HepG2 (cell line): ENCODE measurements around the gene RNU7-1. TPM values are rescaled to one million over a fixed set of nuclear protein-coding genes. Genes with fewer than 3 reads are reported as not detected.

ENCODE experiments used
- CEBPG ChIP-seq: IDR thresholded peaks from 2 replicates; pipeline ENCODE4 v1.6.1; 2016
- ERF ChIP-seq: IDR thresholded peaks from 2 replicates; pipeline ENCODE4 v1.6.1; 2018; ENCODE audit warnings: missing biosample characterization, missing genetic modification reagents
- ESRRA ChIP-seq: sonication (generic); formaldehyde crosslinking; IDR thresholded peaks from 2 replicates; pipeline ENCODE4 v1.5.1; 2020; ENCODE audit warnings: mild to moderate bottlenecking, low read depth, missing genetic modification reagents
- GATAD1 ChIP-seq: IDR thresholded peaks from 2 replicates; pipeline ENCODE4 v1.6.1; 2016; ENCODE audit warnings: missing genetic modification reagents, missing compliant biosample characterization
- GFI1 ChIP-seq: sonication (generic); formaldehyde crosslinking; IDR thresholded peaks from 2 replicates; pipeline ENCODE4 v1.5.0; 2020; ENCODE audit warnings: missing genetic modification reagents, mild to moderate bottlenecking, borderline replicate concordance
- KLF13 ChIP-seq: sonication (generic); formaldehyde crosslinking; IDR thresholded peaks from 2 replicates; pipeline ENCODE4 v1.4.0; 2020; ENCODE audit warnings: mild to moderate bottlenecking, missing genetic modification reagents
- RARG ChIP-seq: sonication (generic); formaldehyde crosslinking; IDR thresholded peaks from 2 replicates; pipeline ENCODE4 v1.4.0; 2020; ENCODE audit warnings: low read depth, mild to moderate bottlenecking, missing genetic modification reagents
- SNAPC5 ChIP-seq: sonication (generic); formaldehyde crosslinking; IDR thresholded peaks from 2 replicates; pipeline ENCODE4 v1.8.1; 2023; ENCODE audit warnings: mild to moderate bottlenecking, missing genetic modification reagents, borderline replicate concordance
- SYNCRIP ChIP-seq: fragments of 200-400 bp; formaldehyde crosslinking; IDR thresholded peaks from 2 replicates; pipeline ENCODE4 v1.6.1; 2018; ENCODE audit warnings: mild to moderate bottlenecking, low read depth, low read length; ENCODE audit not compliant: insufficient read depth
- TFDP2 ChIP-seq: sonication (generic); formaldehyde crosslinking; IDR thresholded peaks from 2 replicates; pipeline ENCODE4 v1.4.0; 2020; ENCODE audit warnings: missing genetic modification reagents
- YY1 ChIP-seq: IDR thresholded peaks from 2 replicates; pipeline ENCODE4 v1.6.1; 2011; ENCODE audit warnings: low read length, low read depth, moderate library complexity, mild to moderate bottlenecking; ENCODE audit not compliant: insufficient read depth, insufficient replicate concordance
- ZFP90 ChIP-seq: sonication (generic); formaldehyde crosslinking; IDR thresholded peaks from 2 replicates; pipeline ENCODE4 v1.8.0; 2022; ENCODE audit warnings: missing genetic modification reagents, mild to moderate bottlenecking, inconsistent platforms, borderline replicate concordance
- ZNF253 ChIP-seq: sonication (generic); formaldehyde crosslinking; IDR thresholded peaks from 2 replicates; pipeline ENCODE4 v1.8.0; 2022; ENCODE audit warnings: mild to moderate bottlenecking, missing genetic modification reagents, borderline replicate concordance
- ZNF7 ChIP-seq: IDR thresholded peaks from 2 replicates; pipeline ENCODE4 v1.6.1; 2016; ENCODE audit warnings: missing biosample characterization, missing genetic modification reagents
- ZSCAN25 ChIP-seq: sonication (generic); formaldehyde crosslinking; IDR thresholded peaks from 2 replicates; pipeline ENCODE4 v1.8.0; 2022; ENCODE audit warnings: mild to moderate bottlenecking, missing genetic modification reagents
- polyA plus RNA-seq, 8 experiments: library from polyadenylated mRNA; depleted of rRNA in 3 of 8; stranded (reverse) in 7 of 8; unstranded in 1 of 8; fragments of >200 nt; fragmentation: Illumina TruSeq in 4 of 8; extraction: Trizol in 4 of 8; gene quantifications; 2 replicates each; pipeline versions ENCODE4 v1.2.1 to v1.2.3, GENCODE V29; 2011 to 2016; ENCODE audit warnings: low read depth in 4 of 8, missing spikeins in 1 of 8, mixed read lengths in 1 of 8; ENCODE audit not compliant: insufficient read depth in 1 of 8
- total RNA-seq, 5 experiments: library from RNA; depleted of rRNA; stranded (reverse); fragments of >200 nt; fragmentation: Illumina TruSeq; extraction: Trizol; gene quantifications; 2 replicates each; pipeline ENCODE4 v1.2.3, GENCODE V29; 2016; ENCODE audit warnings: low read depth in 1 of 5
- TF ChIP-seq, protein P1 (sequence below): sonication (generic); formaldehyde crosslinking; IDR thresholded peaks from 2 replicates; pipeline ENCODE4 v1.4.0; 2020; ENCODE audit warnings: missing genetic modification reagents
- TF ChIP-seq, protein P2 (sequence below): sonication (generic); formaldehyde crosslinking; IDR thresholded peaks from 2 replicates; pipeline ENCODE4 v1.5.0; 2020; ENCODE audit warnings: missing genetic modification reagents
- TF ChIP-seq, protein P3 (sequence below): sonication (generic); formaldehyde crosslinking; IDR thresholded peaks from 2 replicates; pipeline ENCODE4 v1.8.1; 2023; ENCODE audit warnings: missing genetic modification reagents, inconsistent platforms, borderline replicate concordance
- TF ChIP-seq, protein P4 (sequence below): sonication (generic); formaldehyde crosslinking; conservative IDR thresholded peaks from 2 replicates; pipeline ENCODE4 v1.4.0; 2020; ENCODE audit warnings: mild to moderate bottlenecking, missing genetic modification reagents, moderate library complexity

Gene RNU7-1
- total and polyA plus RNA-seq, 2 of the 13 experiments (the other 11 are each of a cell fraction or from before 2014, with no cell fraction given): not detected

DNA sequence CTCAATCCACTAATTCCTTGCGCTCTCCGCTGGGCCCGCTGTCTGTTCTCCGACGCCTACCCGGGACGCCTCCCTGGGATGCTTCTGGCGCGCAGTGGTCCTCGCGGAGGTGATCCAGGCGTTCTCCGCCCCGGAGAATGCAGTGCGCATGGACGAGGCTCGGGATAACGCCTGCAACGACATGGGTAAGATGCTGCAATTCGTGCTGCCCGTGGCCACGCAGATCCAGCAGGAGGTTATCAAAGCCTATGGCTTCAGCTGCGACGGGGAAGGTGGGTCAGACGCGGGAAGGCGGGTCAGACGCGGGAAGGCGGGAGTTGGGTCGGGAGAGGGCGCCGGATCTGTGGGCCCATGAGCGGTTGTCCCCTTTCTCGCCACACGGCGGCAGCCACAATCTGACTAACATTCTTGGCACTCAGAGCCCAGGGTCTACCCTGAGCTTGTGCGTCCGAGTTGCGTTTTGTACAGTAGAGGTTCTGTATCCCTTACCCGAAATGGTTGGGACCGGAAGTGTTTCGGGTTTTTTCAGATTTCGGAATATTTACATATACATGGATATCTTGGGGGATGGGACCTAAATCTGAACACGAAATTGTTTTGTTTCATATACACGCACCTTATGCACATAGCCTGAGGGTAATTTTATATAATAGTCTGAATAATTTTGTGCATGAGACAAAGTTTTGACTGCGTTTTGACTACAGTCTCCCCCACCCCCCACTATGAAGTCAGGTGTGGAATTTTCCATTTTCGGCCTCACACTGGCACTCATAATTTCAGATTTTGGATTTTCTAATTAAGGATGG, 968 bp downstream of the RNU7-1 start (continued):
- TF ChIP-seq, protein P1, sequence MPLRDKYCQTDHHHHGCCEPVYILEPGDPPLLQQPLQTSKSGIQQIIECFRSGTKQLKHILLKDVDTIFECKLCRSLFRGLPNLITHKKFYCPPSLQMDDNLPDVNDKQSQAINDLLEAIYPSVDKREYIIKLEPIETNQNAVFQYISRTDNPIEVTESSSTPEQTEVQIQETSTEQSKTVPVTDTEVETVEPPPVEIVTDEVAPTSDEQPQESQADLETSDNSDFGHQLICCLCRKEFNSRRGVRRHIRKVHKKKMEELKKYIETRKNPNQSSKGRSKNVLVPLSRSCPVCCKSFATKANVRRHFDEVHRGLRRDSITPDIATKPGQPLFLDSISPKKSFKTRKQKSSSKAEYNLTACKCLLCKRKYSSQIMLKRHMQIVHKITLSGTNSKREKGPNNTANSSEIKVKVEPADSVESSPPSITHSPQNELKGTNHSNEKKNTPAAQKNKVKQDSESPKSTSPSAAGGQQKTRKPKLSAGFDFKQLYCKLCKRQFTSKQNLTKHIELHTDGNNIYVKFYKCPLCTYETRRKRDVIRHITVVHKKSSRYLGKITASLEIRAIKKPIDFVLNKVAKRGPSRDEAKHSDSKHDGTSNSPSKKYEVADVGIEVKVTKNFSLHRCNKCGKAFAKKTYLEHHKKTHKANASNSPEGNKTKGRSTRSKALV (CRISPR knock-in tag): peak; percentile 89
- TF ChIP-seq ZNF7 (CRISPR knock-in tag): no peak
- peak; percentile 58 for TF ChIP-seq ERF (CRISPR knock-in tag)
- TF ChIP-seq, protein P2, sequence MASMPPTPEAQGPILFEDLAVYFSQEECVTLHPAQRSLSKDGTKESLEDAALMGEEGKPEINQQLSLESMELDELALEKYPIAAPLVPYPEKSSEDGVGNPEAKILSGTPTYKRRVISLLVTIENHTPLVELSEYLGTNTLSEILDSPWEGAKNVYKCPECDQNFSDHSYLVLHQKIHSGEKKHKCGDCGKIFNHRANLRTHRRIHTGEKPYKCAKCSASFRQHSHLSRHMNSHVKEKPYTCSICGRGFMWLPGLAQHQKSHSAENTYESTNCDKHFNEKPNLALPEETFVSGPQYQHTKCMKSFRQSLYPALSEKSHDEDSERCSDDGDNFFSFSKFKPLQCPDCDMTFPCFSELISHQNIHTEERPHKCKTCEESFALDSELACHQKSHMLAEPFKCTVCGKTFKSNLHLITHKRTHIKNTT: no peak
- TF ChIP-seq ZNF253 (CRISPR knock-in tag): no peak
- TF ChIP-seq YY1: peak; percentile 74
- TF ChIP-seq, protein P3, sequence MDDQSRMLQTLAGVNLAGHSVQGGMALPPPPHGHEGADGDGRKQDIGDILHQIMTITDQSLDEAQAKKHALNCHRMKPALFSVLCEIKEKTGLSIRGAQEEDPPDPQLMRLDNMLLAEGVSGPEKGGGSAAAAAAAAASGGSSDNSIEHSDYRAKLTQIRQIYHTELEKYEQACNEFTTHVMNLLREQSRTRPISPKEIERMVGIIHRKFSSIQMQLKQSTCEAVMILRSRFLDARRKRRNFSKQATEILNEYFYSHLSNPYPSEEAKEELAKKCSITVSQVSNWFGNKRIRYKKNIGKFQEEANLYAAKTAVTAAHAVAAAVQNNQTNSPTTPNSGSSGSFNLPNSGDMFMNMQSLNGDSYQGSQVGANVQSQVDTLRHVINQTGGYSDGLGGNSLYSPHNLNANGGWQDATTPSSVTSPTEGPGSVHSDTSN (CRISPR knock-in tag): no peak
- no peak for TF ChIP-seq KLF13 (CRISPR knock-in tag)
- TF ChIP-seq ZFP90: peak; percentile 94; the same call in 1 of the 2 replicates
- 0 out of 2 replicates have a peak, but pooled peaks have one; percentile 48 for TF ChIP-seq ZSCAN25 (CRISPR knock-in tag)
- no peak for TF ChIP-seq GFI1 (CRISPR knock-in tag)
- no peak for TF ChIP-seq RARG (CRISPR knock-in tag)
- no peak for TF ChIP-seq SNAPC5 (CRISPR knock-in tag)
- no peak for TF ChIP-seq ESRRA
- TF ChIP-seq CEBPG (CRISPR knock-in tag): 0 out of 2 replicates have a peak, but pooled peaks have one; percentile 3
- TF ChIP-seq GATAD1 (CRISPR knock-in tag): peak; percentile 73; the same call in 1 of the 2 replicates
- TF ChIP-seq, protein P4, sequence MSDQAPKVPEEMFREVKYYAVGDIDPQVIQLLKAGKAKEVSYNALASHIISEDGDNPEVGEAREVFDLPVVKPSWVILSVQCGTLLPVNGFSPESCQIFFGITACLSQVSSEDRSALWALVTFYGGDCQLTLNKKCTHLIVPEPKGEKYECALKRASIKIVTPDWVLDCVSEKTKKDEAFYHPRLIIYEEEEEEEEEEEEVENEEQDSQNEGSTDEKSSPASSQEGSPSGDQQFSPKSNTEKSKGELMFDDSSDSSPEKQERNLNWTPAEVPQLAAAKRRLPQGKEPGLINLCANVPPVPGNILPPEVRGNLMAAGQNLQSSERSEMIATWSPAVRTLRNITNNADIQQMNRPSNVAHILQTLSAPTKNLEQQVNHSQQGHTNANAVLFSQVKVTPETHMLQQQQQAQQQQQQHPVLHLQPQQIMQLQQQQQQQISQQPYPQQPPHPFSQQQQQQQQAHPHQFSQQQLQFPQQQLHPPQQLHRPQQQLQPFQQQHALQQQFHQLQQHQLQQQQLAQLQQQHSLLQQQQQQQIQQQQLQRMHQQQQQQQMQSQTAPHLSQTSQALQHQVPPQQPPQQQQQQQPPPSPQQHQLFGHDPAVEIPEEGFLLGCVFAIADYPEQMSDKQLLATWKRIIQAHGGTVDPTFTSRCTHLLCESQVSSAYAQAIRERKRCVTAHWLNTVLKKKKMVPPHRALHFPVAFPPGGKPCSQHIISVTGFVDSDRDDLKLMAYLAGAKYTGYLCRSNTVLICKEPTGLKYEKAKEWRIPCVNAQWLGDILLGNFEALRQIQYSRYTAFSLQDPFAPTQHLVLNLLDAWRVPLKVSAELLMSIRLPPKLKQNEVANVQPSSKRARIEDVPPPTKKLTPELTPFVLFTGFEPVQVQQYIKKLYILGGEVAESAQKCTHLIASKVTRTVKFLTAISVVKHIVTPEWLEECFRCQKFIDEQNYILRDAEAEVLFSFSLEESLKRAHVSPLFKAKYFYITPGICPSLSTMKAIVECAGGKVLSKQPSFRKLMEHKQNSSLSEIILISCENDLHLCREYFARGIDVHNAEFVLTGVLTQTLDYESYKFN (CRISPR knock-in tag): peak; percentile 25; the same call in 1 of the 2 replicates
- peak; percentile 93 for TF ChIP-seq TFDP2 (CRISPR knock-in tag)
- no peak for TF ChIP-seq SYNCRIP
